Hypothalamus (tissue), 51 donors: ENCODE results near the gene MED26.
A peak's percentile ranks its signal among the peaks of the same experiment; 100 is the strongest.
"Not testable (repeated sequence)": the region's sequence is repeated elsewhere in the genome, so short reads cannot be mapped to it uniquely, and the experiment has no call there.

Experiments used
- DNase-seq, 51 donors: peaks; one replicate each; lab custom pipeline; 2025; lab: John Stamatoyannopoulos, UW

MED26 gene

DNA sequence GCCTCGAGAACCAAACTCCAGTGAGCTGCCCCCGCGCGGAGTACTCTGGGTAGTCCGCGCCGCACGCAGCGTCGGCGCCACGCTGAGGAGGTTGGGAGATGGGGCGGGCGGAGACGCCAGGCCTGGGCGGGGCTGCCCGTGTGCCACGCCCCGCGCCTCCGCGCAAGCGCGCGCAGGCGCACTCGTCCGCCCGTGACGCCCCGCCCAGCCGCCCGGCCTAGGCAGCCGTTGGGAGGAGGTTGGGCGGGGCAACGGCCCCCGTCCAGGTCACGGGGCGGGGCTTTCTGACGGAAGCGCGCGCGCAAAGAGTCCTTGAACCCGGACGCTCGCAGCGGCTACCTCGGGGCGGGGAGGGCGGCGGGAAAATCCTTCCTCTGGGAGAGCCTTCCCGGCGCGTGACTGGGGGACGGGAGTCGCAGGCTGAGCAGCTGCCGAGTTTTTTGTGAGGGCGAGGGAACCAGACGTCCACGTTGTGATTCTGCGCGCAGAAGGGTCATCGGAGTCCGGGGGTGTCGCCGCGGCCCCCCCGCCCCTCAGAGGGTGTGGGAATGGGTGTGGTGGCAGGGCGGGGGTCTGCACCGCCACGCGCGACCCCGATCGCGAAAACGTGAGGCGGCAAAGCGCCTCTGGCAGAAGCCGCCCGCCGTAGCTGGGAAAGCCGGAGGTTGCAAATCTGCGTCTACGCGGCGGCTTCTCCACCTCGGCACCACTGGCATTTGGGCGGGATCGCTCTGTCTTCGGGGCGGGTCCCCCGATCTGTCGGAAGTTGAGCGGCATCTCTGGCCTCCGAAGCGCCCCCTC, at the start of gene MED26:
Gene MED26 (minus strand): TSS at position 22 of the 801 bp plus-strand sequence. CDS start 261 bp downstream, outside the sequence.
- DNase-seq, result peak; percentile 48 to 99 (median 93)

GRCh38 chr19:16677055-16677454, 49.1 kb upstream of the MED26 start:
- DNase-seq, result no peak

DNA sequence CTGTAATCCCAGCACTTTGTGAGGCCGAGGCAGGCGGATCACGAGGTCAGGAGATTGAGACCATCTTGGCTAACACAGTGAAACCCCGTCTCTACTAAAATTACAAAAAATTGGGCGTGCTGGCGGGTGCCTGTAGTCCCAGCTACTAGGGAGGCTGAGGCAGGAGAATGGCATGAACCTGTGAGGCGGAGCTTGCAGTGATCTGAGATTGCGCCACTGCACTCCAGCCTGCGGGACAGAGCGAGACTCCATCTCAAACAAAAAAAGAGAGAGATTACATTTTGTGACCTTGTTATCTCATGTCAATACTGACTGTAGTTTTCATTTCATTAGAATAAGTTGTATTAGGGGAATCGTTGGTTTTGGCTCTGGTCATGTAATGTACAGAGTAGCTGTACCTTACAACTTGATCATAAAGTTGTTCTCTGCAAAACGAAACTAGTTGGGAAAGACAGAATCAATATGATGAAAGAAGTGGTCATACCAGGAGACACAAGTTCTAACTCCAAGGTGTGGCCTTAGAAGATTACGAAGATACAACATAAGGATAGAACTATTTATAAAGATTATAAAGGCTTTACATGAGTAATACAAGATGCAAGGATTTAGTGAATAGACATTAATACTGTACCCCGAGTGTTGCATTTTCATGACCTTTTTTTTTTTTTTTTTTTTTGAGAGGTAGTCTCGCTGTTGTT, 48.2 kb upstream of the MED26 start:
- no peak for DNase-seq

GRCh38 chr19:16673839-16674238, 45.8 kb upstream of the MED26 start:
- DNase-seq, result not testable (repeated sequence)

- DNase-seq, result no peak
These were observed 45.2 kb upstream of the MED26 start for GRCh38 chr19:16673231-16673630.

DNA sequence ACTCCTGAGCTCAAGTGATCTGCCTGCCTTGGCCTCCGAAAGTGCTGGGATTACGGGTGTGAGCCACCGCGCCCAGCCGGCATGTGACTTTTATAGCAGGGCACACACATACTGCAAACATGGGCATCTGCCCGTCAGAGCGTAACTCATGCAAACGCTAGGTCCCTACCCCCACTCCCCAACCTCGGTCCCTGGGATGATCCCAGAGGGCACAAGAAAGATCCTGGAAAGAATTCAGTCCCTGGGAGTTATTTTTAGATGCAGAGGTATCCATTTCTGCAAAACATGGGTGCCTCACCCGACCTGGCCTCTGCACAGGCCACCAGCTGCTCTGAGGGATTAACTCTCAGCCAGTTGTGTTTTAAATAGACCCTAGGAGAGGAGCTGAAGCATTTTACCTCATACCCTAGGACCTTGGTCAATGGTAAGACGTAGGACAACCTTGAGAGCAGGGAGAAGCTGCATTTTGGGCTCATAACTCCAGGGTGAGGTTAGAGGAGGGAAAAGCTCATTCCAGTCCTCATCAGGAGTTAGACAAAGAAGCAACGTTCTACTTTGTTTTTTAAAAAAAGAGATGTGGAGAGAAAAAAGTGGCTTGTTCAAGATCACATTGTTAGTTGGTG, 43.8 kb upstream of the MED26 start:
- no peak for DNase-seq

GRCh38 chr19:16670291-16670690, 42.3 kb upstream of the MED26 start:
- DNase-seq, result peak in 1 of 51 donors; percentile 1

- not testable (repeated sequence) for DNase-seq
These were observed 40.7 kb upstream of the MED26 start for GRCh38 chr19:16668702-16669101.

- no peak for DNase-seq
These were observed 40.2 kb upstream of the MED26 start for GRCh38 chr19:16668176-16668575.

DNA sequence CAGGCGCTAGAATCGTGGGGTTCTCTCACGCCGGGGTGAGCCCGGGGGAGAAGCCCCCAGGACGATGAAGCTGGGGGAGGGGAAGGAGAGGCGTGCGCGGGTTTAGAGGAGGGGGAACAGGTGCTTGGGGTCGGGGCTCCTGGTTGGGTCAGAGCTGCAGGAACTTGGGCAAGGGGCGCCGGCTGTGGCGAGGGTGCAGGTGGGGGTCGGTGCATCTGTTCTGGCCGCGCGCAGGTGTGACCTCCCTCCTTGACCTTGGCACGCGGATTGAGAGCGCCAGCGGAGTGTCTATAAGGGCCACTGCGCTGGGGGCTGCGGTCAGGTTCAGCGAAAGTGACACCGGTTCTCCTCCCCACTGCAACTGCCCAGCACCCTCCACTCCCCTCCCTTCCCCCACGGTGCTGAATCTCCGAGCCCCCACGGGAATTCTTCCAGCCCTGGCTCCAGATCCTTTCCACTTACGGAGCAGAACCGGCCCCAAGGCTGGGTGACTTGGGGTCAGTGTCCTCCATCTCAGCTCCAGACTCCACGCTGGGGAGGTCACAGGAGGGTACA, 33.6 kb upstream of the MED26 start:
- peak in 34 of 51 donors; percentile 1 to 47 (median 18) for DNase-seq

DNA sequence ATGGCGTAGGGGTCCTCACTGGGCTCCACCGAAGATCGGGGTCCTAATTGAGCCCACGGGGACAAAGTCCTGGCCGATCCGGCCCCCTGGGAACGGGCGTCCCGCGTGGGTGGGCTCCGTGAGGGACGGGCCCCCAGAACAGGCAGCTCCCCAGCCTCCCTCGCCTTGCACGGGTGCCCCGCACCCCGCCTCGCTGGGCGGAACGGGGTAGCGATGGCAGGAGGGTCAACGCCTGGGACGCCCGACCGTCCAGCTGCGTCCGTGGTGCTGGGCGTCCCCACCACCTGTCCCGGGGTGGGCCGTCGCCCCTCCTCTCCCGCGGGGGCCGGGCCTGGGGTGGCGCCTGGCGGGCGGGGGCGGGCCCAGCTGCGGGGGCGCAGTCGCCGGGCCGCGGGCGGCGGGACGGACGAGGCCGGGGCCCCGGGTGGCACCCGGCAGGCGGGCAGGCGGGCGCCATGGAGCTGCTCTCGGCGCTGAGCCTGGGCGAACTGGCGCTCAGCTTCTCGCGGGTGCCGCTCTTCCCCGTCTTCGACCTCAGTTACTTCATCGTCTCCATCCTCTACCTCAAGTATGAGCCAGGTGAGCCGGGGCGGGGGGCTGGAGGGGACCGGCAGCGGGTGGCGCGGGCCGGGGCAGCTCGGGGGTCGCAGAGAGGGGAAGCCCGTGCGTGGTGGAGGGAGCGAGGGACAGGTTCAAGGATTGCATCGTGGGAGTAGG, 32.9 kb upstream of the MED26 start, which contains the start of gene TMEM38A:
Gene TMEM38A (plus strand): TSS at position 377 of the 717 bp plus-strand sequence. CDS start 79 bp downstream, at position 456.
- DNase-seq, result peak in 38 of 51 donors; percentile 10 to 62 (median 28)

DNA sequence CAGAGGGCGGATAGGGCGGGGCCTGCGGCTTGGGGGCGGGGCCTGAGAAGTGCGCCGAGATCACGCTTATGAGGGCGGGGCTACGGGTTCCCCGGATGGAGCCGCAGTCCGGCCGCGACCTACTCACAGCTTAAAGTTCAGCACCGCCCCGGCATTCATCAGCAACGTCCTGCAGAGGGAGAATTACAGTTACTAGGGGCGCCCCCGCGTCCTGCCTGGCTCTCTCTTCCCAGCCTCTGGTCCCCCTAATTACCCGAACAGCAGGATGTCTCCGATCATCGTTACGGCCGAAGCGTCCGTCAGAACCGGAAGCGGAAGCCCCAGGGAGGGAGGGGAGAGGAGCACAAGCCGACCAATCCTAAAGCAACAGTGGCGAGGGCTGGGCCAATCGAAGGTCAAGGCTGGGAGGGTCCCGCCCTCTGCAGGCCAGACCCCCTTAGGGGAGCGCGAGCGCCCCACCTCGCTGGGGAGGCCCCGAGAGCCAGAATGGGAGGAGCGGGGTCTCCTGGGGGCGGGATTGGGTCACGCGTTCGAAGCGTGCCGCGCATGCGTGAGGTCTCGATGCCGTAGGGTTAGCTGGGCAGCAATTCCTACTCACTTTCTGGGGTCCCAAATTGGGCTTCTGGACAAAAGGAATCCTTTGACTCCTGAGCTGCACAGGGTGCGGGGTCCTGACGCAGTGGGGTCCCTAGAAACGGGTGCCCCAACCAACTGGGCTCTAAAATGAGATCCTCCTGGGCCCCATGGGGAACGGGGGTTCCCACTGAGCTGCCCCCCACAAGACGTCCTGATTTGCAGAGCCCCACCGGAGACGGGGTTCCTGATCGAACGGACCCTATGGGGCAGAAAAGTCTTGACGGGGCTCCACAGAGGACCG, 32.1 kb upstream of the MED26 start, which contains the start of gene SMIM7:
Gene SMIM7 (minus strand): TSS at position 313 of the 877 bp plus-strand sequence. CDS start 34 bp downstream, at position 279.
- peak; percentile 89 to 100 (median 98) for DNase-seq

DNA sequence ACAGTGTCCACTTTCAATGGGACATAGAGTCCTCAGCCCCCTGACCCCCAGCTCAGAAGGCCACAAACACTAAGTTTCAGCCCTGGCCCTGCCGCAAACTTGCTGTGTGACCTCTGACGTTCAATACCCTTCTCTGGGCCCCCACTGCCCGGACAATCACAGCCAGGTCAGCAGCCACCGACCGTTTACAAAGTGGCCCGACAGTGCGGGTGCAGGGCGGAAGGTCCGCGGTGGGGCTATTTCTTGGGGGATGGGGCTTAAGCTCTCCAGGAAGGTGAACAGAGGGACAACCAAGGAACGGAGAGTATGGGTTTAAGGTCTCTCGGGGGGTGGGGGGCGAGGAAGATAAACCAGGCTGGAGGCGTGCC, 31.4 kb upstream of the MED26 start:
- peak in 2 of 51 donors; percentile 28 to 59 for DNase-seq

DNA sequence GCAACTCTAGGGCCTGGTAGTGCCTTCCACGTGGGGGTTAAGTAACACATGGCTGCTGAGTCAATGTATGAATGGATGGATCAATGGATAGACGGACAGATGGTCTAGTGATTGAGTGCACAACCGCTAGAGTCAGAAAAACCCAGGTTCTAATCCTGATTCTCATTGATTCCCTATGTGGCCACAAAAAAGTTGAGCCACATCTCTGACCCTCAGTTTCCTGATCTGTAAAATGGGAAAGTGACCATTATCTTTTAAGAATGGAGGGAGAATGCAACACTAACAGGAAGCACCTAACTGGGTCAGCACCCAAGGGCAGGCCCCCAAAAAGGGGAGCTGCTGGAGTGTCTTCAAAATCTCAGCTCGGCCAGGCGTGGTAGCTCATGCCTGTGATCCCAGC, 29.4 kb upstream of the MED26 start:
- DNase-seq, result no peak

- no peak for DNase-seq
These were observed 27.7 kb upstream of the MED26 start for GRCh38 chr19:16655727-16656126.

- DNase-seq, result no peak
These were observed 26.6 kb upstream of the MED26 start for GRCh38 chr19:16654627-16655026.

DNA sequence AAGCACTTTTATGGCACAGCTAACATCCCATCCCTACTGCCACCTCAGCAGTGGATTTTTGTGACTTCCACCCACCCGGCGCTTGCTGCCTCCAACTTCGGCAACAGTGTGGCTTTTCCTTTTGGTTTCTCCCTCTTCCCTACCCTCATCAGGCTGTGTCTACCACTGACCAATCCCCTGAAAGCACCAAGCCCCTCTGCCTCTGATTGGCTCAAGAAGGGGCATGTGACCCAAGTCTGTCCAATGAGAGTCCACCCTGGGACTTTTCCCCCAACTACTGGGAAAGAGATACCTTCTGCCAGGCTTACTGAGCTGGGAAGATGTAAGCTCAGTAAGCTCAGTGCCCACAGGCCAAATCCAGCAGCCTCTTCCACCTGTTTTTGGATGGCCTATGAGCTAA, 26.1 kb upstream of the MED26 start:
- DNase-seq, result no peak

- no peak for DNase-seq
These were observed 24.9 kb upstream of the MED26 start for GRCh38 chr19:16652854-16653253.
